ENCODE data around the gene SESN1. TPM values are rescaled to one million over a fixed set of nuclear protein-coding genes. Genes with fewer than 3 reads are reported as not detected.

Gene SESN1
- total RNA-seq, 4 donors from 2014 or later: 32.3 to 104 (median 70.7) TPM

GRCh38 chr6:109028439-109028838, 66.2 kb downstream of the SESN1 start:
- intact Hi-C loops (cut with DNase I; ENCODE audit: low total_unique reads): no loop called here
- no peaks in the 10 kb centered on the region for H3K4me1 ChIP-seq
- H3K9me3 ChIP-seq: no peaks in the 10 kb centered on the region
- H3K27me3 ChIP-seq: no peaks in the 10 kb centered on the region
- H3K4me3 ChIP-seq: no peak overlapping the region
- H3K27ac ChIP-seq: no peak overlapping the region
- no peaks in the 10 kb centered on the region for H3K36me3 ChIP-seq
- no peak for DNase-seq
- no peak for TF ChIP-seq CTCF (IDR thresholded peaks at IDR 0.05)
- TF ChIP-seq POLR2A (IDR thresholded peaks at IDR 0.05): no peak

- Histone ChIP-seq H3K36me3 (no peaks in the 10 kb centered on the region), H3K4me1 (no peaks in the 10 kb centered on the region), H3K9me3 (no peaks in the 10 kb centered on the region), H3K27ac (no peak overlapping the region), H3K4me3 (no peak overlapping the region), H3K27me3 (no peaks in the 10 kb centered on the region)
- TF ChIP-seq POLR2A (IDR thresholded peaks at IDR 0.05) (no peak), CTCF (IDR thresholded peaks at IDR 0.05) (no peak)
- intact Hi-C loops (cut with DNase I; ENCODE audit: low total_unique reads): no loop called here
- no peak for DNase-seq
These were observed 66.7 kb downstream of the SESN1 start for GRCh38 chr6:109027964-109028363.

GRCh38 chr6:109025639-109026038, 69.0 kb downstream of the SESN1 start:
- Histone ChIP-seq H3K36me3 (no peaks in the 10 kb centered on the region), H3K27me3 (no peaks in the 10 kb centered on the region), H3K9me3 (no peaks in the 10 kb centered on the region), H3K27ac (no peak overlapping the region), H3K4me3 (no peak overlapping the region), H3K4me1 (no peaks in the 10 kb centered on the region)
- TF ChIP-seq POLR2A (IDR thresholded peaks at IDR 0.05) (no peak), CTCF (IDR thresholded peaks at IDR 0.05) (no peak)
- DNase-seq: no peak
- intact Hi-C loops (cut with DNase I; ENCODE audit: low total_unique reads): no loop called here

GRCh38 chr6:109024784-109025183, 69.9 kb downstream of the SESN1 start:
- intact Hi-C loops (cut with DNase I; ENCODE audit: low total_unique reads): no loop called here
- DNase-seq: no peak
- no peaks in the 10 kb centered on the region for H3K27me3 ChIP-seq
- H3K36me3 ChIP-seq: no peaks in the 10 kb centered on the region
- no peaks in the 10 kb centered on the region for H3K9me3 ChIP-seq
- peak in 1 of 4 experiments; percentile 8 for TF ChIP-seq CTCF (IDR thresholded peaks at IDR 0.05)
- TF ChIP-seq POLR2A (IDR thresholded peaks at IDR 0.05): no peak
- H3K4me3 ChIP-seq: no peak overlapping the region
- H3K4me1 ChIP-seq: no peaks in the 10 kb centered on the region
- no peak overlapping the region for H3K27ac ChIP-seq

- H3K9me3 ChIP-seq: no peaks in the 10 kb centered on the region
- no peak for DNase-seq
- no peak overlapping the region for H3K4me3 ChIP-seq
- no peaks in the 10 kb centered on the region for H3K4me1 ChIP-seq
- H3K27ac ChIP-seq: no peak overlapping the region
- TF ChIP-seq CTCF (IDR thresholded peaks at IDR 0.05): no peak
- no peak for TF ChIP-seq POLR2A (IDR thresholded peaks at IDR 0.05)
- H3K27me3 ChIP-seq: no peaks in the 10 kb centered on the region
- H3K36me3 ChIP-seq: no peaks in the 10 kb centered on the region
- intact Hi-C loops (cut with DNase I; ENCODE audit: low total_unique reads): no loop called here
These were observed 70.3 kb downstream of the SESN1 start for GRCh38 chr6:109024368-109024767.
